Left ventricle myocardium inferior (tissue), 1 donor: Measurements from ENCODE around the gene MAPKBP1. TPM values are rescaled to one million over a fixed set of nuclear protein-coding genes. Genes with fewer than 3 reads are reported as not detected.

Experiments
- DNase-seq: peaks from one replicate; pipeline ENCODE4 v3.0.0-alpha.2; 2020
- H3K27ac ChIP-seq: fragments of 200-600 bp; replicated peaks from 2 replicates; pipeline ENCODE4 v1.8.0; 2021
- H3K27me3 ChIP-seq: fragments of 200-600 bp; 2 replicates; pipeline ENCODE4 v1.8.0; 2021; ENCODE audit warnings: low read depth
- H3K36me3 ChIP-seq: fragments of 200-600 bp; 2 replicates; pipeline ENCODE4 v1.8.0; 2021
- H3K4me1 ChIP-seq: fragments of 200-600 bp; 2 replicates; pipeline ENCODE4 v1.8.0; 2021
- H3K4me3 ChIP-seq: fragments of 200-600 bp; 2 replicates; pipeline ENCODE4 v1.8.0; 2021; ENCODE audit warnings: mild to moderate bottlenecking, moderate library complexity
- H3K9me3 ChIP-seq: fragments of 200-600 bp; replicated peaks from 2 replicates; pipeline ENCODE4 v1.8.0; 2021
- intact Hi-C: fragments of 100-400 bp; cut with micrococcal nuclease; formaldehyde crosslinking; loops from one replicate; pipeline ENCODE4 v1.11.0; 2022
- total RNA-seq: library from RNA; stranded (reverse); fragmentation: NEBNext Ultra II Directional; extraction: Animal tissue kit (Norgen Biotek cat#: 25700); gene quantifications from one replicate; pipeline ENCODE4 v1.2.1, GENCODE V29; 2021
- TF ChIP-seq, protein P1 (sequence below): fragments of 200-600 bp; IDR thresholded peaks from 2 replicates; pipeline ENCODE4 v1.8.0; 2021; ENCODE audit warnings: antibody characterized with exemption, mild to moderate bottlenecking, borderline replicate concordance
- donor health status: DM: no; HTN: yes; CAD: no; lungs with severe emphysema.

MAPKBP1 gene
- total RNA-seq, 1 donor from 2014 or later: 13.6 TPM

DNA sequence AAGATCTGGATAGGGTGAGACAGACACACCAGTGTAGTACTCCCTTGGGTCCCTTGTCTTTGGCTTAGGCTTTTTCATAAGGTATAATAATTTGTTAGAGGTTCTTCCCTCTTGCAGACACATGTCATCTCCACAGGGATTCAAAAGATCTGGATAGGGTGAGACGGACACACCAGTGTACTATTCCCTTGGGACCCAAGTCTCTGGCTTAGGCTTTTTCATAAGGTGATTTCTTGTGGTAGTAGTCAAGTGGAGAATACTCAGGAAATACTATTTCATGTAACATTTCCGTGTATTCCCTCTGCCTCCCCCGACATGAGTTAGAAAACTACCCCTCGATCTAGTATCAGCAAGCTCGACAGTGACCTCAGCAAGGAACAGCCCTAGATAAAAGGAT lies 954 bp upstream of the MAPKBP1 start:
- intact Hi-C loops: loop anchor here (2.0 to 10.0 kb wide), 2 partner anchors 37 to 131 kb away; no protein-coding TSS in a partner anchor
- DNase-seq: no peak
- H3K9me3 ChIP-seq: no peaks in the 10 kb centered on the region
- H3K36me3 ChIP-seq: no peaks in the 10 kb centered on the region
- H3K27me3 ChIP-seq: no peaks in the 10 kb centered on the region
- H3K27ac ChIP-seq: peak overlapping the region; percentile 91
- TF ChIP-seq, protein P1, sequence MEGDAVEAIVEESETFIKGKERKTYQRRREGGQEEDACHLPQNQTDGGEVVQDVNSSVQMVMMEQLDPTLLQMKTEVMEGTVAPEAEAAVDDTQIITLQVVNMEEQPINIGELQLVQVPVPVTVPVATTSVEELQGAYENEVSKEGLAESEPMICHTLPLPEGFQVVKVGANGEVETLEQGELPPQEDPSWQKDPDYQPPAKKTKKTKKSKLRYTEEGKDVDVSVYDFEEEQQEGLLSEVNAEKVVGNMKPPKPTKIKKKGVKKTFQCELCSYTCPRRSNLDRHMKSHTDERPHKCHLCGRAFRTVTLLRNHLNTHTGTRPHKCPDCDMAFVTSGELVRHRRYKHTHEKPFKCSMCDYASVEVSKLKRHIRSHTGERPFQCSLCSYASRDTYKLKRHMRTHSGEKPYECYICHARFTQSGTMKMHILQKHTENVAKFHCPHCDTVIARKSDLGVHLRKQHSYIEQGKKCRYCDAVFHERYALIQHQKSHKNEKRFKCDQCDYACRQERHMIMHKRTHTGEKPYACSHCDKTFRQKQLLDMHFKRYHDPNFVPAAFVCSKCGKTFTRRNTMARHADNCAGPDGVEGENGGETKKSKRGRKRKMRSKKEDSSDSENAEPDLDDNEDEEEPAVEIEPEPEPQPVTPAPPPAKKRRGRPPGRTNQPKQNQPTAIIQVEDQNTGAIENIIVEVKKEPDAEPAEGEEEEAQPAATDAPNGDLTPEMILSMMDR: no peak
- H3K4me3 ChIP-seq: peak overlapping the region; percentile 90
- peaks cover 50% of the 10 kb centered on the region for H3K4me1 ChIP-seq

DNA sequence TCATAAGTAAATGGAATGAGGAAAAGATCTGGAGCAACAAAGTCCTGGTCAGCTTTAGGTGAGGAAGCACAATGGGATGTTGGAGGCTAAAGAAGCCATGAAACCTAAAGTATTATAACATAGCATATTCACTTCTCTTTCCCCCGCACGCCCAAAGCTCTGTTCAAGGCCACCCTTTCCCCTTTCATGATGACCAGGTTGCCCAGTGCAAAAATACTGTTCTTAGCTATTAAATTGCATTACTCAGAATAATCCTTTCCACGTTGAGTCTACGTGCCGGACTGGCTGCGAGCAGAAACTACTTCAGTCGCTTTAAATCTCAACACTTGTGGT lies 589 bp upstream of the MAPKBP1 start:
- no peaks in the 10 kb centered on the region for H3K36me3 ChIP-seq
- intact Hi-C loops: loop anchor here (2.0 to 10.0 kb wide), 2 partner anchors 37 to 131 kb away; no protein-coding TSS in a partner anchor

DNA sequence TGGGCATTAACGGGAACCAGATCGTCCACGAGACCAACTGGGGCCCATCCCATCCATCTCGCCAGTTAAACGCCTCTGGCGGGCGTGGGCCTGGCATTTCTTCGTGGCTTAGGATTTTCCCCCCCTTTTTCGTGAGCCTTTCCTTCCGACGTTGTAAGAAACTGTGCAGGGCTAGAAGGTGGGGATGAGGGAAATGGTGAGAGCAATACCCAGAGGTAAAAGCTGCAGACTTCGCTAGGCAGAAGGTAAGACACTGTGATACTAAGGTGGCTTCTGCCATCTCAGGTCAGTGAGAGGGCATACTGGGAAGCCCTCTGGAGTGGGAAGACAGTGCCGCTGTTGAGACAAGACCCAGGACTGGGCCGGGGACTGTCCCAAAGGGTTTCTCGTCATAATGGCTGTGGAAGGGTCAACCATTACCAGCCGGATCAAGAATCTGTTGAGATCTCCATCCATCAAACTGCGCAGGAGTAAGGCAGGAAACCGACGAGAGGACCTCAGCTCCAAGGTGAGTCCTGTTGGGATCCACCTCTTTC lies 666 bp downstream of the MAPKBP1 start:
- Histone ChIP-seq H3K4me1 (peaks cover 62% of the 10 kb centered on the region), H3K27ac (peak overlapping the region; percentile 91), H3K36me3 (no peaks in the 10 kb centered on the region), H3K27me3 (no peaks in the 10 kb centered on the region), H3K9me3 (no peaks in the 10 kb centered on the region), H3K4me3 (peak overlapping the region; percentile 90)
- intact Hi-C loops: loop anchor here (10.0 kb wide), 1 partner anchor 130 kb away; no protein-coding TSS in a partner anchor
- TF ChIP-seq, protein P1: no peak
- DNase-seq: no peak

More for the DNA sequence above, 589 bp upstream of the MAPKBP1 start:
- TF ChIP-seq, protein P1: no peak
- H3K9me3 ChIP-seq: no peaks in the 10 kb centered on the region
- H3K4me3 ChIP-seq: peak overlapping the region; percentile 90
- H3K27me3 ChIP-seq: no peaks in the 10 kb centered on the region
- DNase-seq: no peak
- H3K27ac ChIP-seq: peak overlapping the region; percentile 91
- H3K4me1 ChIP-seq: peaks cover 51% of the 10 kb centered on the region

DNA sequence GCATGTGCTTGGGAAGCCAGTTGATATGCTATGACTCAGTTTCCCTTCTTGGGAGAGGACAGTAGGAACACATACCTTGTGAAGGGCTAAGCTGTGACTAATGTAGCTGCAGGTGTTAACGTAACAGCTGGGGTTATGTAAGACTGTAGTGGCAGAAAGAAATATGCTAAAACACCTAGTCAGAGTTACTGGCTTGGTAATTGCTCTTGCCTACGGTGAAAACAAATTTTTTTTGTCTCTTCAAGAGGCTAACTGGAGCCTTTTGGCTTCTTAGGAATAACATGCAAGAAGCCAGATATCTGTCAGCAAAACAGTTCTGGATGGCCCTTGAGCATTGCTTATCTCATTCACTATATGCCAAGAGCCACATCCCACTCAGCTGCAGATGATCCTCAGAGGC lies 1.4 kb downstream of the MAPKBP1 start:
- Histone ChIP-seq H3K36me3 (no peaks in the 10 kb centered on the region), H3K4me1 (peaks cover 69% of the 10 kb centered on the region), H3K27ac (no peak overlapping the region), H3K9me3 (no peaks in the 10 kb centered on the region), H3K27me3 (no peaks in the 10 kb centered on the region), H3K4me3 (peak overlapping the region; percentile 90)
- DNase-seq: no peak
- intact Hi-C loops: loop anchor here (10.0 kb wide), 1 partner anchor 129 kb away; no protein-coding TSS in a partner anchor
- TF ChIP-seq, protein P1: no peak

DNA sequence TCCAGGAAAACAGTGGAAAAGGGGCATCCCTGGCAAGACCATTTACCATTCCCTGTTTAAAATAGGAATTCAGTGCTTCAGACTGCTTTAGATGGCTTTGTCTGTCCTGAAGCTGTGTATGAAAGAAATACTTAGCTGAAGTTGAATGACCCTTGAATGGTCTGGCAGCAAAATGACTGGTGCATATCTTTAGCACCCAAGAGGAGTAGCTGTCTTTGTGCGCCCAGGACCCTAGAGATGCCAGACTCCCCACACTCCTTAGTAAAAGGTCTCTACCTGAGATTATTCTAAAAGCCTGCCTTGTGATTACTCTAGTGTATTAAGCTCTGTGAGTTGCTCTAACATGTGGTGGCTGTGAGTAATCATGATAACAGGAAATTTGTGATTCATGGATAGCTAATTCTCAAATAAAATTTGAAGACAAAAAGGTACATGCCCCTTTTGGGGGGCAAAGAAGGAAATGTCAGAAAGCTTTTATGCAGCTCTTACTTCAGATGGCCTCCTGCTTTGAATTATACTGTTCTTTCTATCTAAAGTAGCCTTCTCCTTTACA lies 3.2 kb downstream of the MAPKBP1 start:
- Histone ChIP-seq H3K27ac (no peak overlapping the region), H3K4me3 (no peak overlapping the region), H3K36me3 (no peaks in the 10 kb centered on the region), H3K4me1 (peaks cover 72% of the 10 kb centered on the region), H3K9me3 (no peaks in the 10 kb centered on the region), H3K27me3 (no peaks in the 10 kb centered on the region)
- intact Hi-C loops: loop anchor here (10.0 kb wide), 1 partner anchor 127 kb away; no protein-coding TSS in a partner anchor
- TF ChIP-seq, protein P1: no peak
- DNase-seq: no peak
